NCI-H2081 (cell line): ENCODE data around the gene TMC1.
"Not testable (repeated sequence)": the region's sequence is repeated elsewhere in the genome, so short reads cannot be mapped to it uniquely, and the experiment has no call there.

Source experiments
- DNase-seq, 2 experiments: peaks; one replicate each; lab custom pipeline; 2025; lab: John Stamatoyannopoulos, UW

TMC1 gene

DNA sequence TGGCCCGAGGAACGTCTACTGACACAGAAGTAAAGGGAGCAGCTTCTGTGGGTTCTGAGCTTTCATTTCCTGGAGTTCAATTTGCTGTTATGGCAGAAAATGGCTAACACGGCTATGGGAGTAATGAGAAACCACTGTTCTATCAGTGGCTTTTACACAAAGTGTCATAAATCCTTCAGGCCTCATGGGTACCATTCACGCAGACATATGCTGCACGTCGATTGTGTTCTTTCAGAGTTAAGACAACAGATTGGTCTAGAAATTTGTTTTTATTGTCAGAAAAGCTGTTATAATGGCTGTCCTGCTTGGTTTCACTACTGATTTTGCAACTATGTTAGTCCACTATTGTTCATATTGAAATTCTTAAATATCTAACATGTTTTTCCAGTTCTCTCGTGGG, 296.0 kb downstream of the TMC1 start:
- DNase-seq: no peak

- DNase-seq: no peak
These were observed 297.0 kb downstream of the TMC1 start for GRCh38 chr9:72818385-72818784.

GRCh38 chr9:72823971-72824370, 302.6 kb downstream of the TMC1 start:
- no peak for DNase-seq

GRCh38 chr9:72826996-72827949, 305.9 kb downstream of the TMC1 start:
- no peak for DNase-seq

DNA sequence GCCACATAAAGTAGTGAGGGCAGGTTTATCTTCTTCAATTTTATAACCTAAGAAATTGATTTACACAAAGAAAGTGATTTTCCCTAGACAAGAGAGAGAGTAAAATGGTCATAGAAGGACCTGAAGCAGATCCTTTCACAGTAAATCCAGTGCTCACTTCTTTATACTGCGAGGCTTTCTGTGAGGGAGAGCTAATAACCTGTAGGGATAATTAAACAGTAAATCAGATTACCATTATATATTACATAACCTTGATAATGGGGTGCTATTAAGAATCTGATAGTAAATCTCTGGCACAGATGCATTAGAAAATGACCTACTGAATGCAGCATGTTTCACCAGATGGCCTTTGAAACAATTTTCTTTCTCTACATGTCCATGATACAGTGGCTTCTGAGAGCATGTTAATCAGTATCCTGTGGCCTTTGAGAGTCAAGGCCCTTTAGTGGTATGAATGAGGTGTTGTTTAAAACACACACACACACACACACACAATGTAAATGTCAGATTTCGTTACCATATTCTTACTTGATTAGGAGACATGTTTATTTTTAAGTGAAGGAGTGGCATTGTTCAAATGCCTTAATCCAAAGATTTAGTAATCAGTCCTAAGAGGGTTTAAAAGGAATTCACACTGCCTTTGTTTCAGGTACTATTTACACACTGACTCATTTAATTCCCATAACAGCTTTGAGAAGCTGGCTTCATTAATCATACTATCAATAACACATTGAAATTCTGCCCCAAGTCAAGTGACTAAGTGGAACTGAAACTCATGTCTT, 306.7 kb downstream of the TMC1 start:
- no peak for DNase-seq

- DNase-seq: no peak
These were observed 313.6 kb downstream of the TMC1 start for GRCh38 chr9:72834994-72835393.

DNA sequence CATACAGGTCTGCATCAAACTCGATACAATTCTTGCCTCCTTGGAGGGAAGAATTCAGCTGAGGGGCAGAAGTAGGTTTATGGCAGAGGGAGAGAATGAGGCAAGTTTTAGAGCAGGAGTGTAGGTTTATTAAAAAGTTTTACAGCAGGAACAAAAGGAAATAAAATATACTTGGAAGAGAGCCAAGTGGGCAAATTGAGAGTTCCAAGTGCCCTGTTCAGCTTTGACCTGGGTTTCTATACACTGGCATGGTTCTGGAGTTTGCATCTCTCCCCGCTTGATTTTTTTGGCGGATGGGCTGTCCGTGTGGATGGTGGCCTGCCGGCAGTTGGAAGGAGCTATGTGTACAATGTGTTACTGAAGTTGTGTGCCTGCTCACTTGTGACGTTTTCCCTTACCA, 315.4 kb downstream of the TMC1 start:
- no peak for DNase-seq

- DNase-seq: no peak
These were observed 317.7 kb downstream of the TMC1 start for GRCh38 chr9:72839085-72839484.

DNA sequence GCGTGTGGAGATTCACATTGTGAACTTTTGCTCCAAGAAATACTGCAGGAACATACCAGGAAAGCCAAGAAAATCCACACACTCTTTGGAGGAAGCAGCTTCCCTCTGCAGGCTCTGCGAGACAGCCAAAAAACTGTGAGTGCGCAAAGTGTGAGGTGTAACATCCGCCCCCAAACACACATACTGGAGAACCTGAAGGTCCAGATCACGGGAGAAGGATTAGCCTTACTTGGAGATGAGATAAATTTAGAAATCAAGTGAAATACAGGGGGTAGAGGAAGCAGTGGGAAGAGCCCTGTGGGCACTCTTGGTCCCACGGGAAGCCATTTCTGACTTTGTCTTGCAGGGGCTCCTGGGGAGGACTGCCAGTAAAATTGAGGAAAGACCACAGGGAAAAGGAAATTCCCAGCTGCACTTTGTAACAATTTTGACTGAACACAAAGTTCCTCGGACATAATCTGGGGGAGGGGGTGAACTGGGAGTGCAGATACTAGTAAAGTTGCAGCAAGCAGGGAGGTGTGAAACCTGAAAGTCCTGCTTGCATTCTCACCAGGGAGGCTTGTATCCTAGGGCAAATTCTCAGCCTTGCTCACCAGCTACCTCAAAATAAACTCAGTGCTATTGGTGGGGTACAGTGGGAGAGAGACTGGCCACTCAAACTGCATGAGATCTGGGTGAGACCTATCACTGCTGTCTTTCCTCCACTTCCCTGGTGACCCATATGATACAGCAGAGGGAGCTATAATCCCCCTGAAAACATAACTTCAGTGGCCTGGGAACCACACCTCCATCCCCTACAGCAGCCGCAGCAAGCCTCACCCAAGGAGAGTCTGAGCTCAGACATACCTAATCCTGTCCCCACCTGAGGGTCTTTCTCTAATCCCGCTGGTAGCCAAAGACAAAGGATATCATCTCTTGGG, 322.4 kb downstream of the TMC1 start:
- DNase-seq: no peak

DNA sequence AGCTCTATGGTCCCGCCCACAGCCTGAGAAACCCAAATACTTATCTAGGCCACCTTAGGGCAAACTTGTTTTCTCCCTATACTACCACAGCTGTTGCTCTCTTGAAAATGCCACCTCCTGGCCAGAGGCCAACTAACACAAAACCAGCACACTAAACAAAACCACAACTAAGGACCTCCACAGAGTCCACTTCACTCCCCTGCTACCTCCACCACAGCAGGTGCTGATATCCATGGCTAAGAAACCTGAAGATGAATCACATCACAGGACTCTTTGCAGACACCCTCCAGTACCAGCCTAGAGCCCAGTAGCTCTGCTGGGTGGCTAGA, 323.0 kb downstream of the TMC1 start:
- no peak for DNase-seq

DNA sequence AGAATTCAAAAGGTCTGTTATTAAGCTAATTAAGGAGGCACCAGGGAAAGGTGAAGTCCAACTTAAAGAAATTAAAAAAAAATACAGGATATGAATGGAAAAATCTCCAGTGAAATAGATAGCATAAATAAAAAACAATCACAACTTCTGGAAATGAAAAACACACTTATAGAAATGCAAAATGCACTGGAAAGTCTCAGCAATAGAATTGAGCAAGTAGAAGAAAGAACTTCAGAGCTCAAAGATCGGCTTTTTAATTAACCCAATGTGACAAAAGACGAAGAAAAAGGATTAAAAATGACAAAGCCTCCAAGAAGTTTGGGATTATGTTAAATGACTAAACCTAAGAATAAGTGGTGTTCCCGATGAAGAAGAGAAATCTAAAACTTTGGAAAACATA, 323.6 kb downstream of the TMC1 start:
- not testable (repeated sequence) for DNase-seq

- DNase-seq: not testable (repeated sequence)
These were observed 328.8 kb downstream of the TMC1 start for GRCh38 chr9:72850209-72850608.

- no peak for DNase-seq
These were observed 333.9 kb downstream of the TMC1 start for GRCh38 chr9:72855321-72855720.

DNA sequence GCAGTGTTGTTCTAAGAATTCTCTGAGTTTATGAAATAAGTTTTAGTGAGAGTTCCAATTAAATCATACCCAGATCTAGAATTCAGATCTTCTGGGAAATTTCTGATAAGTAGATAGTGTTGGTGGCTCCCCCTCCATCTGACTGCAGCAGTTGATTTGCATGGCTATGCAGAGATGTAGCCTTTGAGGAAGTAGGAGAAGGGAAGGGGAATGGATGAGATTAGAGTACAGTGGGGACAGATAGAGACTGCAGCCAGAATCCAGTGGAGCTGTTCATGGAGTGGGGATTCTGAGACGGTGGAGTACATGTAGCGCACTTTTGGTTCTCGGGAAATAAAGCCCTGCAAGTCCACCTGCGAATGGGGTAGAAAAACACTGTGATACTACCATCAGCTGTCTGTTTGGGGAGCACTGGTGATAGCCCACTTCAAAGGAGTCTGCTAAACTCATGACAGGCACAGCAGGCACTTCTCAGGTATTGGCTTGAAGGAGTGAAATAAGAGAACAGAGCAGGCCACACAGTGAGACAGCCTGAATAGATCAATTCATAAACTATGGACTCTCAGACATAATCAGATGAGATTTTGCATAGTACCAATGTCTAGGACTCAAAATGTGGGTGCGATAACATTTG, 334.6 kb downstream of the TMC1 start:
- no peak for DNase-seq

DNA sequence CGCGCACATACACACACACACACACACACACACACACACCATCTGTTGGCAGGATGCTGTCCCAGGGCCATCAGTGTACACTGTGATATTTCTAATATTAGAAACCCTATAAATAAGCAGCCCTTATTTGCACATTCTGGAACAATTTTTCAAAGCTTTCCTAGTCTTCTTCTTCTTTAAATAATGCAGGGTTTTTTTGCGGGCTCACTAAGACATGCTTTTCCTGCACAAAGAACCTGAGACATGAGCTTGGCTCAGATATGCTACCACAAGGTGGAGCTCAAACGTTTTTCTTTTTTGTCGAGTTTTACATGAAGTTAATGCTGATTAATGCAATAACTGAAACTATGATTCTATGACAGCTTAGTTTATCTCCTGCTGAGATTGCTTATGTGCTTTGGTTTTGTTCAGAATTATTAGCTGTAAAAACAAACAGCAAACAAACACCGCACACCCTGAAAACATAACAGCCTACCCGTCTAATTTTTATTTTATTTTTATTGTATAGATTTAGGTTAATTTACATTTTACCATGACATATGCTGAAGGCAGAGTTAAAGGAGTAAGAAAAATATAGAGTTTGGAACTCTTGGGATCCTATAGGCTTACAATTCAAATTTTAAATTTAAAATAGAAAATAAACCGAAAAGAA, 335.7 kb downstream of the TMC1 start:
- peak; percentile 44 to 73 for DNase-seq

DNA sequence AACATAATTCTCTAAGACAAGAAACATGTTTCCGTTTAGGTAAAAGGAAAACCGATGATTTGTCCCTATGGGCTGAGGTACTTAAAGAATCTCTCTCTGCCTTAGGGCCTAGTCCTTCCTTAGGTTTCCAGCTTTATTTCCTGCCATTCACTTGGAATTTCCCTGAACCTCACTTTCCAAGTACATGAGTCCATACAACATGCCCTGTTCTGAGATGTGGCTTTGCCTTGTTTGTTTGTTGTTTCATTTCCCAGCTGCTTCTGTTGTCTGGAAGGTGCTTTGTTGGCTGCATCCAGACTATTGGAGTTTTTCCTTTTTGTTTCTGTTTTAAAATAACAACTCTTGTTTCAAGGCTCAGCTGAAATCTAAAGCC, 336.2 kb downstream of the TMC1 start:
- DNase-seq: no peak

DNA sequence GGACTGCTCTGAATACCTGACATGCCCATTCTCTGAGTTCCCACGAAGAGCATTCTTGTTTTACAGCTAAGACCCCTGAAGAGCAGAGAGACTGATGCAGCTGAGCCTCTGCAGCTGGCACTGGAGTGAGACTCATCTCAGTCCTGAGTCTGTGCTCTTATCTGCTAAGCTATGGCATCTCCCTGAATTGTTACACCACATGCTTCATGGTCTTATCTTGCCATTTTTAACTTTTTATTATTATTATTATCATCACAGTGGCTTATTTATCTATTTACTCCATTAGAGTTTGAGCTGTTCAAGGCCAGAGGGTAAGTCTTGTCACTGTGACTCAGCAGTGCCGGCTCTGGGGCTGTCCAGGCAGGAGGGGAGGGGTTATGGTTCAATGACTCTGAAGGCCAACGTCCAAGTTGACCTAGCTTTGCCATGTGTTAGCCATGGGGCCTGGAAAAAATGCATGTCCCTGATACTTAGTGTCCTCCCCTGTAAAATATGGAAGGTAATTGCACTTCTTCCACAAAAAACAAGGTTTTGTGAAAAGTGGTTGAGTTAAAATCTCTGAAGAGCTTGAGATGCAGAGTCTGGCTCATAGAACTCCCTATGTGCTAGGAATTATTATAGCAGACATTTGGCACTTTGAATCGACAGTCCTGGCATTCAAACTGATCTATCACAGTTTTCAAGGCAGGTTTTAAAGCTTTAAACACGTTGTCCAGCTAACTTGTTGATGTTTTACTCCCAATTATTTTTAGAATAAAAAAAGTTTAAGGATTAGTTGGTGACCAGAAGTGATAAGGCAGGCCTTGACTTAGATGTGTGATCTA, 336.9 kb downstream of the TMC1 start:
- no peak for DNase-seq

- DNase-seq: not testable (repeated sequence)
These were observed 341.4 kb downstream of the TMC1 start for GRCh38 chr9:72862788-72863187.

DNA sequence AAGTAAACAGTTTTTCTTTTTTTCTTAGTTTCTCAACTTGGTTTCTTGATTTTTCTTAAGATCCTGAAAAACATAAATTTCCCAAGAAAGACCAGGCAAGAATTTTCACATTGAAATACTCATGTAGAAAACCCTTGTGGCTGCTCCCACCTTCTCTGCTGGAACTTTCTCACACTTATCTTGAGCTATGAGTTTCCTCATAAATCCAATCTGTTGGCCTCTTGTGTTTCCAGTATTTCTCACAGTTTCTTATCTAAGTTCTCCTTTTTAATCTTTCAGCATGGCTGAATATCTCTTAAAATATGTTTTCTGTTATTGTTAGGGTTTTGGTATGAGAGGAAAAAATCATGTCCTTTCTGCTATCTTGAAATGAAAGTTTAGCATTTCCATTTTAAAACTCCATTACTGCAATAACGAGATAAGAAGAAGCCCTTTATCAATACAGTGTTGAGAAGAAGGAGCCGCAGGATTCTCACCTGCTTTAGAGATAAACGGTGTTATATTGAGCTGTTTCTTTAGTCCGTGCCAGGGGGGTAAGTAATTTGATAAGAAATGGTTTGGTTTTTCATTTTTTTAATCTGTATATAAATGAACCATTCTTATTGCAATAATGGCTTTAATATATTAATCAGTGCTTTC, 342.2 kb downstream of the TMC1 start:
- no peak for DNase-seq

DNA sequence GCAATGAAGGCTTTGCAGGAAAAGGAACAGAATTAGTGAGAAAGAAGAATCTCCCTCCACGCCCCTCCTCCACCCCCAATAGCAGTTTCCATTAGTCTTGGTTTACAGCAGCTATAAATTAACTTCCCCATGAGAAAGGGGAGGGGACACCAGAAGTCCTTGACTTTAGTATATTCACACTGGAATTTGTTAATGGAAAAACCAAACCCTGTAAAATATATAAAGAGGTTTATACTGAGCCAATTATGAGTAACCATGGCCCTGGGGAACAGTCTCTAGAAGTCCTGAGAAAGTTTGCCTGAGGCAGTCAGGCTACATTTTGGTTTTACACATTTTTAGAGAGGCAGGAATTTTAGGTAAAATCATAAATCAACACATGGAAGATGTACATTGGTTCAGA, 342.9 kb downstream of the TMC1 start:
- no peak for DNase-seq
